HEK293 (cell line): ENCODE data around the gene PATL2.

Source experiments
- EGR2 ChIP-seq: fragments of 450-650 bp; formaldehyde crosslinking; IDR thresholded peaks from 2 replicates; pipeline ENCODE4 v1.5.1; 2016; ENCODE audit warnings: low read depth, missing biosample characterization, missing genetic modification characterization
- GFI1B ChIP-seq: fragments of 450-650 bp; formaldehyde crosslinking; IDR thresholded peaks from 2 replicates; pipeline ENCODE4 v1.5.1; 2016; ENCODE audit warnings: missing biosample characterization, missing genetic modification characterization
- GLI4 ChIP-seq: fragments of 450-650 bp; formaldehyde crosslinking; IDR thresholded peaks from 2 replicates; pipeline ENCODE4 v1.5.1; 2016; ENCODE audit warnings: missing biosample characterization, missing genetic modification characterization
- KLF1 ChIP-seq: fragments of 450-650 bp; formaldehyde crosslinking; IDR thresholded peaks from 2 replicates; pipeline ENCODE4 v1.5.1; 2016; ENCODE audit warnings: missing biosample characterization, missing genetic modification characterization
- MEIS1 ChIP-seq: sonication (generic); formaldehyde crosslinking; IDR thresholded peaks from 2 replicates; pipeline ENCODE4 v1.8.1; 2022; ENCODE audit warnings: missing genetic modification reagents, mild to moderate bottlenecking, borderline replicate concordance
- MYNN ChIP-seq: fragments of 450-650 bp; formaldehyde crosslinking; IDR thresholded peaks from 2 replicates; pipeline ENCODE4 v1.5.1; 2016; ENCODE audit warnings: missing biosample characterization, missing genetic modification characterization, borderline replicate concordance
- RBAK ChIP-seq: fragments of 450-650 bp; formaldehyde crosslinking; IDR thresholded peaks from 2 replicates; pipeline ENCODE4 v1.5.1; 2016; ENCODE audit warnings: missing biosample characterization, missing genetic modification characterization
- TRIM28 ChIP-seq: IDR thresholded peaks from 2 replicates; pipeline ENCODE4 v1.6.1; 2011; ENCODE audit warnings: low read length, control low read depth, borderline replicate concordance
- ZBTB6 ChIP-seq: fragments of 450-650 bp; formaldehyde crosslinking; IDR thresholded peaks from 2 replicates; pipeline ENCODE4 v1.5.1; 2017; ENCODE audit warnings: missing biosample characterization, missing genetic modification characterization
- ZIC2 ChIP-seq: fragments of 450-650 bp; formaldehyde crosslinking; IDR thresholded peaks from 2 replicates; pipeline ENCODE4 v1.5.1; 2016; ENCODE audit warnings: missing biosample characterization, missing genetic modification characterization
- ZNF10 ChIP-seq: fragments of 450-650 bp; formaldehyde crosslinking; IDR thresholded peaks from 2 replicates; pipeline ENCODE4 v1.5.1; 2017; ENCODE audit warnings: missing biosample characterization, missing genetic modification characterization
- ZNF132 ChIP-seq: fragments of 450-650 bp; formaldehyde crosslinking; IDR thresholded peaks from 2 replicates; pipeline ENCODE4 v1.5.1; 2017; ENCODE audit warnings: missing biosample characterization, missing genetic modification characterization, borderline replicate concordance
- ZNF214 ChIP-seq: fragments of 450-650 bp; formaldehyde crosslinking; IDR thresholded peaks from 2 replicates; pipeline ENCODE4 v1.5.1; 2017; ENCODE audit warnings: missing biosample characterization, mild to moderate bottlenecking, missing genetic modification characterization, borderline replicate concordance
- ZNF292 ChIP-seq: fragments of 450-650 bp; formaldehyde crosslinking; IDR thresholded peaks from 2 replicates; pipeline ENCODE4 v1.5.1; 2016; ENCODE audit warnings: low read depth, missing biosample characterization, missing genetic modification characterization, borderline replicate concordance
- ZNF302 ChIP-seq: fragments of 450-650 bp; formaldehyde crosslinking; IDR thresholded peaks from 2 replicates; pipeline ENCODE4 v1.5.1; 2016; ENCODE audit warnings: missing biosample characterization, missing genetic modification characterization, low read depth
- ZNF324 ChIP-seq: fragments of 450-650 bp; formaldehyde crosslinking; IDR thresholded peaks from 2 replicates; pipeline ENCODE4 v1.5.1; 2016; ENCODE audit warnings: missing biosample characterization, missing genetic modification characterization
- ZNF366 ChIP-seq: fragments of 450-650 bp; formaldehyde crosslinking; conservative IDR thresholded peaks from 2 replicates; pipeline ENCODE4 v1.5.1; 2016; ENCODE audit warnings: missing biosample characterization, missing genetic modification characterization
- ZNF416 ChIP-seq: fragments of 450-650 bp; formaldehyde crosslinking; IDR thresholded peaks from 2 replicates; pipeline ENCODE4 v1.5.1; 2016; ENCODE audit warnings: missing biosample characterization, missing genetic modification characterization
- ZNF555 ChIP-seq: fragments of 450-650 bp; formaldehyde crosslinking; conservative IDR thresholded peaks from 2 replicates; pipeline ENCODE4 v1.5.1; 2017; ENCODE audit warnings: missing biosample characterization, mild to moderate bottlenecking, missing genetic modification characterization, inconsistent platforms
- ZNF560 ChIP-seq: fragments of 450-650 bp; formaldehyde crosslinking; IDR thresholded peaks from 2 replicates; pipeline ENCODE4 v1.5.1; 2017; ENCODE audit warnings: missing biosample characterization, missing genetic modification characterization, borderline replicate concordance
- ZNF561 ChIP-seq: fragments of 450-650 bp; IDR thresholded peaks from 2 replicates; pipeline ENCODE4 v1.5.1; 2018; ENCODE audit warnings: missing biosample characterization, missing genetic modification characterization, borderline replicate concordance
- ZNF621 ChIP-seq: fragments of 450-650 bp; formaldehyde crosslinking; IDR thresholded peaks from 2 replicates; pipeline ENCODE4 v1.5.1; 2017; ENCODE audit warnings: missing biosample characterization, missing genetic modification characterization
- ZNF629 ChIP-seq: fragments of 450-650 bp; formaldehyde crosslinking; IDR thresholded peaks from 2 replicates; pipeline ENCODE4 v1.5.1; 2017; ENCODE audit warnings: missing biosample characterization, missing genetic modification characterization
- ZNF660 ChIP-seq: fragments of 450-650 bp; IDR thresholded peaks from 2 replicates; pipeline ENCODE4 v1.5.1; 2018; ENCODE audit warnings: missing biosample characterization, mild to moderate bottlenecking, missing genetic modification characterization
- ZNF670 ChIP-seq: fragments of 450-650 bp; formaldehyde crosslinking; IDR thresholded peaks from 2 replicates; pipeline ENCODE4 v1.5.1; 2016; ENCODE audit warnings: missing biosample characterization, missing genetic modification characterization, low read depth
- ZNF707 ChIP-seq: fragments of 450-650 bp; formaldehyde crosslinking; IDR thresholded peaks from 2 replicates; pipeline ENCODE4 v1.5.1; 2016; ENCODE audit warnings: missing biosample characterization, missing genetic modification characterization
- ZNF768 ChIP-seq: fragments of 450-650 bp; formaldehyde crosslinking; IDR thresholded peaks from 2 replicates; pipeline ENCODE4 v1.5.1; 2018; ENCODE audit warnings: missing biosample characterization, mild to moderate bottlenecking, missing genetic modification characterization
- ZNF837 ChIP-seq: fragments of 450-650 bp; formaldehyde crosslinking; IDR thresholded peaks from 2 replicates; pipeline ENCODE4 v1.5.1; 2016; ENCODE audit warnings: missing biosample characterization, missing genetic modification characterization
- ZSCAN18 ChIP-seq: fragments of 450-650 bp; formaldehyde crosslinking; IDR thresholded peaks from 2 replicates; pipeline ENCODE4 v1.5.1; 2016; ENCODE audit warnings: missing biosample characterization, missing genetic modification characterization
- TF ChIP-seq, protein P1 (sequence below): fragments of 450-650 bp; formaldehyde crosslinking; IDR thresholded peaks from 2 replicates; pipeline ENCODE4 v1.5.1; 2017; ENCODE audit warnings: missing biosample characterization, missing genetic modification characterization
- TF ChIP-seq, protein P2 (sequence below): fragments of 450-650 bp; formaldehyde crosslinking; IDR thresholded peaks from 2 replicates; pipeline ENCODE4 v1.5.1; 2016; ENCODE audit warnings: missing biosample characterization, missing genetic modification characterization
- TF ChIP-seq, protein P3 (sequence below): fragments of 450-650 bp; formaldehyde crosslinking; IDR thresholded peaks from 2 replicates; pipeline ENCODE4 v1.5.1; 2017; ENCODE audit warnings: missing biosample characterization, missing genetic modification characterization

The PATL2 gene

DNA sequence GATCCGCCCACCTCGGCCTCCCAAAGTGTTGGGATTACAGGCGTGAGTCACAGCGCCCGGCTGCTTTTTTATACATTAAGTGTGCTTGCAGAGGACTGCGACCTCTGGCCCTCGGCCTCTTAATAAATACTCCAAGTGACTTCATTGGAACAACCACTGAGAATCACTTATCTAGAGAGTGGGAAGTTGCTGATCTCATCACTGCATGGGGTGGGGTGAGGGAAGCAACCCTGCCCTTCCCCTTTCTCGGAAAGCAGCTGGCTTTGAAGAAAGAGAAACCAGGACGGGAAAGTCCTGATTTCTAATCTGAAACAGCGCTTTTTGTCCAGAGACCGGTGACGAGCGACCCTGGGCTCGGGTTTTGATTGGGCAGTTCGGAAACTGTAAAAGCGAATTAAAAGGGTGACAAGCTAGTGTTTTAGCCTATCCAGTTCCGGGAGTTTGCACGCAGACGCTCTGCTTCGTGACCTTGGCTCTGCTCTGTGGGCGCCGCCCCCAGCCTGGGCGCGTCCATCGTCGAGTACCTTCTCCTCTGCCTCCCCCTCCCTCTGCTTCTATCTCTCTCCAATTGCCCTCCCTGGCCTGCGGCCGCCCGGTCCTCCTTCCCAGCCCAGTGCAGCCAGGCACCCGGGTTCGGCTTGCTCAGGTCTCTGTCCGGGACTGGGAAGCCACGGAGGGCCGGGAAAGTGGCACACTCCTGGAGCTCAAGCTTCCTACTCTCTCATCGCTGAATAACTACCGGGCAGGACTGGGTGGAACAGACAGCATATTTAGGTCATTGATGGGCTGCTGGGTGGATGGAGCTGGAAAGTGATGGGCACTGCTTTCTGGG is 17.7 kb upstream of the PATL2 start (continued):
- TF ChIP-seq, protein P1, sequence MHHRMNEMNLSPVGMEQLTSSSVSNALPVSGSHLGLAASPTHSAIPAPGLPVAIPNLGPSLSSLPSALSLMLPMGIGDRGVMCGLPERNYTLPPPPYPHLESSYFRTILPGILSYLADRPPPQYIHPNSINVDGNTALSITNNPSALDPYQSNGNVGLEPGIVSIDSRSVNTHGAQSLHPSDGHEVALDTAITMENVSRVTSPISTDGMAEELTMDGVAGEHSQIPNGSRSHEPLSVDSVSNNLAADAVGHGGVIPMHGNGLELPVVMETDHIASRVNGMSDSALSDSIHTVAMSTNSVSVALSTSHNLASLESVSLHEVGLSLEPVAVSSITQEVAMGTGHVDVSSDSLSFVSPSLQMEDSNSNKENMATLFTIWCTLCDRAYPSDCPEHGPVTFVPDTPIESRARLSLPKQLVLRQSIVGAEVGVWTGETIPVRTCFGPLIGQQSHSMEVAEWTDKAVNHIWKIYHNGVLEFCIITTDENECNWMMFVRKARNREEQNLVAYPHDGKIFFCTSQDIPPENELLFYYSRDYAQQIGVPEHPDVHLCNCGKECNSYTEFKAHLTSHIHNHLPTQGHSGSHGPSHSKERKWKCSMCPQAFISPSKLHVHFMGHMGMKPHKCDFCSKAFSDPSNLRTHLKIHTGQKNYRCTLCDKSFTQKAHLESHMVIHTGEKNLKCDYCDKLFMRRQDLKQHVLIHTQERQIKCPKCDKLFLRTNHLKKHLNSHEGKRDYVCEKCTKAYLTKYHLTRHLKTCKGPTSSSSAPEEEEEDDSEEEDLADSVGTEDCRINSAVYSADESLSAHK (tag by site-specific recombination): no peak
- TF ChIP-seq ZNF660 (tag by site-specific recombination) (peak; percentile 89), ZNF292 (tag by site-specific recombination) (no peak), EGR2 (tag by site-specific recombination) (peak; percentile 88), ZIC2 (tag by site-specific recombination) (peak; percentile 80), MYNN (tag by site-specific recombination) (no peak), KLF1 (tag by site-specific recombination) (peak; percentile 41; the same call in 1 of the 2 replicates), ZNF555 (tag by site-specific recombination) (no peak), ZNF670 (tag by site-specific recombination) (no peak), ZNF629 (peak; percentile 78; the same call in 1 of the 2 replicates), ZNF366 (tag by site-specific recombination) (peak; percentile 89), ZBTB6 (tag by site-specific recombination) (no peak), TRIM28 (peak; percentile 15; the same call in 1 of the 2 replicates), ZNF214 (tag by site-specific recombination) (no peak), ZNF837 (tag by site-specific recombination) (no peak), ZNF768 (tag by site-specific recombination) (no peak), ZNF560 (tag by site-specific recombination) (no peak), ZNF621 (tag by site-specific recombination) (no peak), RBAK (tag by site-specific recombination) (no peak), GLI4 (tag by site-specific recombination) (no peak), ZNF132 (tag by site-specific recombination) (no peak), ZSCAN18 (tag by site-specific recombination) (no peak), ZNF324 (tag by site-specific recombination) (0 out of 2 replicates have a peak, but pooled peaks have one; percentile 20), ZNF561 (tag by site-specific recombination) (no peak), GFI1B (no peak), MEIS1 (CRISPR knock-in tag) (no peak), ZNF416 (tag by site-specific recombination) (no peak), ZNF302 (tag by site-specific recombination) (no peak), ZNF10 (tag by site-specific recombination) (no peak), ZNF707 (tag by site-specific recombination) (no peak)
- TF ChIP-seq, protein P2, sequence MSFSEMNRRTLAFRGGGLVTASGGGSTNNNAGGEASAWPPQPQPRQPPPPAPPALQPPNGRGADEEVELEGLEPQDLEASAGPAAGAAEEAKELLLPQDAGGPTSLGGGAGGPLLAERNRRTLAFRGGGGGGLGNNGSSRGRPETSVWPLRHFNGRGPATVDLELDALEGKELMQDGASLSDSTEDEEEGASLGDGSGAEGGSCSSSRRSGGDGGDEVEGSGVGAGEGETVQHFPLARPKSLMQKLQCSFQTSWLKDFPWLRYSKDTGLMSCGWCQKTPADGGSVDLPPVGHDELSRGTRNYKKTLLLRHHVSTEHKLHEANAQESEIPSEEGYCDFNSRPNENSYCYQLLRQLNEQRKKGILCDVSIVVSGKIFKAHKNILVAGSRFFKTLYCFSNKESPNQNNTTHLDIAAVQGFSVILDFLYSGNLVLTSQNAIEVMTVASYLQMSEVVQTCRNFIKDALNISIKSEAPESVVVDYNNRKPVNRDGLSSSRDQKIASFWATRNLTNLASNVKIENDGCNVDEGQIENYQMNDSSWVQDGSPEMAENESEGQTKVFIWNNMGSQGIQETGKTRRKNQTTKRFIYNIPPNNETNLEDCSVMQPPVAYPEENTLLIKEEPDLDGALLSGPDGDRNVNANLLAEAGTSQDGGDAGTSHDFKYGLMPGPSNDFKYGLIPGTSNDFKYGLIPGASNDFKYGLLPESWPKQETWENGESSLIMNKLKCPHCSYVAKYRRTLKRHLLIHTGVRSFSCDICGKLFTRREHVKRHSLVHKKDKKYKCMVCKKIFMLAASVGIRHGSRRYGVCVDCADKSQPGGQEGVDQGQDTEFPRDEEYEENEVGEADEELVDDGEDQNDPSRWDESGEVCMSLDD (tag by site-specific recombination): no peak
- TF ChIP-seq, protein P3, sequence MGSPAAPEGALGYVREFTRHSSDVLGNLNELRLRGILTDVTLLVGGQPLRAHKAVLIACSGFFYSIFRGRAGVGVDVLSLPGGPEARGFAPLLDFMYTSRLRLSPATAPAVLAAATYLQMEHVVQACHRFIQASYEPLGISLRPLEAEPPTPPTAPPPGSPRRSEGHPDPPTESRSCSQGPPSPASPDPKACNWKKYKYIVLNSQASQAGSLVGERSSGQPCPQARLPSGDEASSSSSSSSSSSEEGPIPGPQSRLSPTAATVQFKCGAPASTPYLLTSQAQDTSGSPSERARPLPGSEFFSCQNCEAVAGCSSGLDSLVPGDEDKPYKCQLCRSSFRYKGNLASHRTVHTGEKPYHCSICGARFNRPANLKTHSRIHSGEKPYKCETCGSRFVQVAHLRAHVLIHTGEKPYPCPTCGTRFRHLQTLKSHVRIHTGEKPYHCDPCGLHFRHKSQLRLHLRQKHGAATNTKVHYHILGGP: no peak
